Measurements from ENCODE around the gene TKT.

GRCh38 chr3:53191836-53192480, 63.9 kb downstream of the TKT start:
- TF ChIP-seq EP300 (IDR thresholded peaks at IDR 0.05) (no peak), CTCF (IDR thresholded peaks at IDR 0.05) (no peak)

Measured in ovary (tissue), 3 donors.